HCT116 (cell line): Measurements from ENCODE around the gene KIR2DL3. TPM values are rescaled to one million over a fixed set of nuclear protein-coding genes. Genes with fewer than 3 reads are reported as not detected.
"Not testable (repeated sequence)": the region's sequence is repeated elsewhere in the genome, so short reads cannot be mapped to it uniquely, and the experiment has no call there.

Source experiments
- ATAC-seq: fragments of 200-7000 bp; cut with Tn5 transposase; 2 replicates; pipeline ENCODE4 v1.9.1; 2020; ENCODE audit warnings: mild to moderate bottlenecking, moderate library complexity
- BruUV-seq: library from RNA; stranded (reverse); fragments of 400-500 nt; replicated peaks from 2 replicates; lab custom pipeline; 2021; lab: Mats Ljungman, UMichigan
- CTCF ChIA-PET: fragments of 300-600 bp; sonication (Branson Sonifier 250); formaldehyde crosslinking; loops from one replicate; lab custom pipeline; 2021; ENCODE audit warnings: antibody characterized with exemption; lab: Charles Lee
- POLR2A ChIA-PET: fragments of 300-600, 350-600 bp; sonication (Branson Sonifier 250); formaldehyde crosslinking; loops from one replicate; lab custom pipeline; 2021; ENCODE audit warnings: antibody characterized with exemption; lab: Charles Lee
- RAD21 ChIA-PET, 2 experiments: fragments of 300-600 bp; sonication (Branson Sonifier 250); formaldehyde crosslinking; loops; one replicate each; lab custom pipeline; 2023; ENCODE audit warnings: low total read pairs in 2 of 2; ENCODE audit not compliant: uncharacterized antibody in 2 of 2, unreplicated experiment in 2 of 2, low non-redundant PET in 1 of 2; lab: Charles Lee
- DNase-seq: peaks from one replicate; pipeline ENCODE4 v3.0.0-alpha.2; 2010; ENCODE audit warnings: low read depth, low spot score
- H2AFZ ChIP-seq: fragments of 200-600 bp; shearing (Covaris generic), sonication (generic); 2 replicates; pipeline ENCODE4 v1.6.1; 2017; ENCODE audit warnings: low read depth, mixed run types, mixed read lengths, antibody characterized with exemption, low read length; ENCODE audit not compliant: poor library complexity, severe bottlenecking
- H3K27ac ChIP-seq: 2 replicates; pipeline ENCODE4 v1.5.1; 2012; ENCODE audit warnings: low read depth, low read length
- H3K27me3 ChIP-seq: fragments of 200-600 bp; sonication (generic); 2 replicates; pipeline ENCODE4 v1.6.1; 2016; ENCODE audit warnings: mixed run types, low read length, mixed read lengths; ENCODE audit not compliant: insufficient read depth
- H3K36me3 ChIP-seq, 2 experiments: fragments of 200-500 bp in 1 of 2; fragments of 200-600 bp in 1 of 2; sonication (Bioruptor generic) in 1 of 2; sonication (generic) in 1 of 2; 2 replicates each; pipeline versions ENCODE4 v1.5.1 to v1.6.1; 2014 to 2016; ENCODE audit warnings: low read length in 2 of 2, inconsistent platforms in 1 of 2, mixed read lengths in 1 of 2, mixed run types in 1 of 2; ENCODE audit not compliant: insufficient read depth in 2 of 2, control insufficient read depth in 1 of 2
- H3K4me1 ChIP-seq, 2 experiments: fragments of 200-600 bp in 1 of 2; sonication (generic) in 1 of 2; 2 replicates each; pipeline versions ENCODE4 v1.5.1 to v1.6.1; 2012 to 2017; ENCODE audit warnings: low read length in 2 of 2, inconsistent platforms in 1 of 2, mild to moderate bottlenecking in 1 of 2, mixed read lengths in 1 of 2, mixed run types in 1 of 2, moderate library complexity in 1 of 2; ENCODE audit not compliant: insufficient read depth in 2 of 2, control insufficient read depth in 1 of 2
- H3K4me2 ChIP-seq: fragments of 200-600 bp; sonication (generic); 2 replicates; pipeline ENCODE4 v1.6.1; 2017; ENCODE audit warnings: mixed run types, low read length, mixed read lengths
- H3K4me3 ChIP-seq, 2 experiments: fragments of 200-600 bp in 1 of 2; sonication (generic) in 1 of 2; replicated peaks in 1 of 2; 2 replicates each; pipeline ENCODE4 v1.5.1; 2011 to 2016; ENCODE audit warnings: low read length in 2 of 2, control low read depth in 1 of 2, low read depth in 1 of 2, mild to moderate bottlenecking in 1 of 2, mixed read lengths in 1 of 2, mixed run types in 1 of 2
- H3K79me2 ChIP-seq: fragments of 200-600 bp; sonication (generic); 2 replicates; pipeline ENCODE4 v1.6.1; 2017; ENCODE audit warnings: mild to moderate bottlenecking, mixed run types, low read length, moderate library complexity, mixed read lengths; ENCODE audit not compliant: insufficient read depth
- H3K9ac ChIP-seq: fragments of 200-600 bp; sonication (generic); 2 replicates; pipeline ENCODE4 v1.6.1; 2016; ENCODE audit warnings: low read length, mixed read lengths
- H3K9me2 ChIP-seq: fragments of 200-600 bp; sonication (generic), shearing (Covaris generic); 2 replicates; pipeline ENCODE4 v1.6.1; 2017; ENCODE audit warnings: mixed run types, mild to moderate bottlenecking, moderate library complexity; ENCODE audit not compliant: insufficient read depth
- H3K9me3 ChIP-seq, 2 experiments: fragments of 200-500 bp in 1 of 2; fragments of 200-600 bp in 1 of 2; sonication (Bioruptor generic) in 1 of 2; sonication (generic) in 1 of 2; 2 replicates each; pipeline ENCODE4 v1.6.1; 2014 to 2017; ENCODE audit warnings: low read length in 2 of 2, mixed read lengths in 2 of 2, inconsistent platforms in 1 of 2, low read depth in 1 of 2, mild to moderate bottlenecking in 1 of 2, mixed run types in 1 of 2, moderate library complexity in 1 of 2; ENCODE audit not compliant: control insufficient read depth in 1 of 2, insufficient read depth in 1 of 2
- H4K20me1 ChIP-seq: fragments of 200-600 bp; sonication (generic), shearing (Covaris generic); 2 replicates; pipeline ENCODE4 v1.6.1; 2017; ENCODE audit warnings: mixed run types, mild to moderate bottlenecking, moderate library complexity; ENCODE audit not compliant: insufficient read depth
- ATF3 ChIP-seq: IDR thresholded peaks from 2 replicates; pipeline ENCODE4 v1.6.1; 2012
- CBX3 ChIP-seq: IDR thresholded peaks from 2 replicates; pipeline ENCODE4 v1.6.1; 2012; ENCODE audit warnings: low read depth
- CEBPB ChIP-seq: IDR thresholded peaks from 2 replicates; pipeline ENCODE4 v1.6.1; 2012; ENCODE audit warnings: low read depth
- ELF1 ChIP-seq: IDR thresholded peaks from 2 replicates; pipeline ENCODE4 v1.6.1; 2012; ENCODE audit warnings: low read depth, borderline replicate concordance
- EZH2 ChIP-seq: fragments of 200-600 bp; sonication (generic); IDR thresholded peaks from 2 replicates; pipeline ENCODE4 v1.6.1; 2017; ENCODE audit warnings: antibody characterized with exemption, mixed run types
- FOSL1 ChIP-seq: IDR thresholded peaks from 2 replicates; pipeline ENCODE4 v1.6.1; 2012; ENCODE audit warnings: low read depth
- MAX ChIP-seq: IDR thresholded peaks from 2 replicates; pipeline ENCODE4 v1.6.1; 2012
- POLR2A ChIP-seq: IDR thresholded peaks from 2 replicates; pipeline ENCODE4 v1.7.0; 2011; ENCODE audit warnings: borderline replicate concordance; ENCODE audit not compliant: insufficient read depth, insufficient read length; ENCODE audit errors: extremely low read depth
- RAD21 ChIP-seq: IDR thresholded peaks from 2 replicates; pipeline ENCODE4 v1.6.1; 2012; ENCODE audit warnings: low read depth, mild to moderate bottlenecking
- SP1 ChIP-seq: IDR thresholded peaks from 2 replicates; pipeline ENCODE4 v1.6.1; 2012; ENCODE audit warnings: low read depth
- SRF ChIP-seq: IDR thresholded peaks from 2 replicates; pipeline ENCODE4 v1.6.1; 2012; ENCODE audit warnings: low read depth
- YY1 ChIP-seq: IDR thresholded peaks from 2 replicates; pipeline ENCODE4 v1.6.1; 2011; ENCODE audit warnings: low read length, low read depth, moderate library complexity, mild to moderate bottlenecking; ENCODE audit not compliant: insufficient replicate concordance; ENCODE audit errors: extremely low read depth
- ZNF274 ChIP-seq: fragments of 200-500 bp; sonication (Bioruptor generic); IDR thresholded peaks from 2 replicates; pipeline ENCODE4 v1.6.1; 2014; ENCODE audit warnings: mild to moderate bottlenecking, low read depth, low read length, inconsistent platforms
- intact Hi-C: fragments of 100-400 bp; cut with micrococcal nuclease; formaldehyde crosslinking; loops from 2 replicates; pipeline ENCODE4 v1.10.0; 2022
- total RNA-seq: library from RNA; stranded (reverse); gene quantifications from one replicate; pipeline ENCODE4 v1.2.1, GENCODE V29; 2021; ENCODE audit not compliant: unreplicated experiment

The KIR2DL3 gene
- total RNA-seq, 1 experiment from 2014 or later, result not detected

GRCh38 chr19:54788154-54788553 is 49.8 kb downstream of the KIR2DL3 start:
- intact Hi-C loops, H3K4me2 ChIP-seq, CTCF ChIA-PET, POLR2A ChIA-PET, H3K4me1 ChIP-seq, H3K9me3 ChIP-seq, H3K36me3 ChIP-seq, RAD21 ChIA-PET, H3K9me2 ChIP-seq, ATAC-seq, H4K20me1 ChIP-seq, DNase-seq, H3K4me3 ChIP-seq, H3K27ac ChIP-seq, H3K9ac ChIP-seq, H3K79me2 ChIP-seq, BruUV-seq, H2AFZ ChIP-seq: not testable (repeated sequence)
- H3K27me3 ChIP-seq, result peaks cover 17% of the 10 kb centered on the region

GRCh38 chr19:54790711-54791110 is 52.4 kb downstream of the KIR2DL3 start:
- H3K27me3 ChIP-seq, result peaks cover 27% of the 10 kb centered on the region
- ChIA-PET RAD21 (no interaction called here), POLR2A (no interaction called here), CTCF (no interaction called here)
- no peak overlapping the region for H3K27ac ChIP-seq
- ATAC-seq (no peak), DNase-seq (no peak)
- no peak overlapping the region for H3K4me3 ChIP-seq
- H3K9me3 ChIP-seq, result no peaks in the 10 kb centered on the region
- H3K79me2 ChIP-seq, result no peaks in the 10 kb centered on the region
- TF ChIP-seq YY1, result no peak
- no peak for TF ChIP-seq FOSL1
- TF ChIP-seq MAX, result no peak
- no peak for TF ChIP-seq RAD21
- TF ChIP-seq POLR2A, result no peak
- no peak for TF ChIP-seq CEBPB
- no peak for TF ChIP-seq ZNF274
- no peak for TF ChIP-seq ELF1
- TF ChIP-seq SP1, result no peak
- TF ChIP-seq SRF, result no peak
- TF ChIP-seq ATF3, result no peak
- TF ChIP-seq EZH2, result no peak
- no peak for TF ChIP-seq CBX3
- no peaks in the 10 kb centered on the region for H3K9me2 ChIP-seq
- no peaks in the 10 kb centered on the region for H3K4me1 ChIP-seq
- no peak overlapping the region for H3K4me2 ChIP-seq
- H2AFZ ChIP-seq, result no peak overlapping the region
- no peaks in the 10 kb centered on the region for H3K36me3 ChIP-seq
- no TSS peak for BruUV-seq
- no peaks in the 10 kb centered on the region for H4K20me1 ChIP-seq
- no peak overlapping the region for H3K9ac ChIP-seq
- intact Hi-C loops, result no loop called here
